ENCODE measurements around the gene PARD3.

The PARD3 gene

DNA sequence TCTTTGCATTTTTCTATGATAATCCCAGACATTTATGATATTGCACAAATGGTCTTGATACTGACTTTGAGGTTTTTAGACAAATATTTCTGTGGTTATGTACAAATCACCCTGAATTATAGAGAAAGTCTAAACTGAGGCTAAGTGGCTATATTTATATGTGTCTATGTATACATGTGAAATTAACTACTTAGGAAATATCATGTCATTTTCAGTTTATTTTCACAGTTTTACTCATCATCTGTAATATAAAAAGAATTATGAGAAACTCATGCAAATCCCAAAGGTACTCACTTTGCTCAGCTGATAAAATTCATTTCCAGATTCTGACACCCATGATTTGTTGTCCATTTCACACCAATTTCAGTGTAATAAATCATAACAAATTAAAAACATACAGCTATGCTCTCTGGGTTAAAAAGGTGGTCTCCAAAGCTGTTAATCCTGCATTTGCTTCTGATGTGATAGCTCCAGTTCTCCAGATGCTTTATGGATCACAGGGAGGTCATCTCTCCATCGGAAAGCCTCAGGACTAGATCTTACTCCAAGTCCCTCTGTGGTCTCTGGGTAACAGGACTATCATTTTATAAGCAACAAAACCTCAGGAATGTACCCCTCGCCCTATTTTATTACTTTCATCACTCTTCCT lies 673.9 kb downstream of the PARD3 start:
- DNase-seq (ENCODE audit: low read depth, low spot score): no peak
- no peak for TF ChIP-seq CTCF (IDR thresholded peaks at IDR 0.05; ENCODE audit: low read depth, low read length)
- no peak overlapping the region for H3K4me3 ChIP-seq (ENCODE audit: low read depth, low read length)
- in situ Hi-C loops (cut with HindIII; ENCODE audit: low sequenced_read_pairs): no loop called here

DNA sequence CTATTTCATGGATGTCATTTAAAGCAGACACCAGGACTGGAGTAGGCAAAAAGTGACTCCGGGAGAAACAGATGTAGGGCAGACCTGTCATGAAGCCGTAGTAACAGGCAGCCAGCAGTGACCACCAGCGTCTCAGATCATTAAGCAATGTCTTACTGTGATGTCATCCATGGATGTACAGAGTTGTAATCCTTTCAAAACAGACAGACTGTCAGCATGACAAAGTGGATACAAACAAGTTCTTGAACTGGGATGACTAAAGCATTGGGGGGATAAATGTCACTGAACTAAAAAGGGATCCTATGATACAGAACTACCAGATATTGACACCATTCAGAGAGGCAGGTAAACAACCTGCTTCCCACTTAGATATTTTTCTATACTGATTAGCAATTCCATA lies 675.5 kb downstream of the PARD3 start:
- no peak for TF ChIP-seq CTCF (IDR thresholded peaks at IDR 0.05; ENCODE audit: low read depth, low read length)
- in situ Hi-C loops (cut with HindIII; ENCODE audit: low sequenced_read_pairs): no loop called here
- no peak for DNase-seq (ENCODE audit: low read depth, low spot score)

DNA sequence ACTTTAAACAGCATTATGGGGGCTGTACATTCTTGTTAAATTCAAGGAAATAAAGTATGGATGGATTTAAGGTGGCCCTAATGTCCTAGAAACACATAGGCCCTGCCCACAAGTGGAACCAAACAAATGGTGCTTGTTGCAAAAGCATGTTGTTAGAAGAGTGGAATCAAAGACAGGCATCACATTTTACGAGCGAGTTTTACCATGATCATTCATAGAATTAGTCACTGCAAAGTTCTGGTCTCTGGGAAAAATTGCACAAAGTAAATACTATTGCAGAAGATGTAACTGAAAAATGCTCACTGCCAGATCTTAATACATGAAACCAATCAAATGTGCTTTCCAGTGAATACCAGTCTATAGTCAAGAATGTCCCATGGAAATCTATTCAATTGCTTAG lies 677.1 kb downstream of the PARD3 start:
- DNase-seq (ENCODE audit: low read depth, low spot score): no peak
- no peak for TF ChIP-seq CTCF (IDR thresholded peaks at IDR 0.05; ENCODE audit: low read depth, low read length)
- no peak overlapping the region for H3K4me3 ChIP-seq (ENCODE audit: low read depth, low read length)
- in situ Hi-C loops (cut with HindIII; ENCODE audit: low sequenced_read_pairs): no loop called here

More for the DNA sequence above, 675.5 kb downstream of the PARD3 start:
- no peak overlapping the region for H3K4me3 ChIP-seq (ENCODE audit: low read depth, low read length)

- DNase-seq (ENCODE audit: low read depth, low spot score): no peak
Observed at GRCh38 chr10:34137201-34137600, 677.9 kb downstream of the PARD3 start.

DNA sequence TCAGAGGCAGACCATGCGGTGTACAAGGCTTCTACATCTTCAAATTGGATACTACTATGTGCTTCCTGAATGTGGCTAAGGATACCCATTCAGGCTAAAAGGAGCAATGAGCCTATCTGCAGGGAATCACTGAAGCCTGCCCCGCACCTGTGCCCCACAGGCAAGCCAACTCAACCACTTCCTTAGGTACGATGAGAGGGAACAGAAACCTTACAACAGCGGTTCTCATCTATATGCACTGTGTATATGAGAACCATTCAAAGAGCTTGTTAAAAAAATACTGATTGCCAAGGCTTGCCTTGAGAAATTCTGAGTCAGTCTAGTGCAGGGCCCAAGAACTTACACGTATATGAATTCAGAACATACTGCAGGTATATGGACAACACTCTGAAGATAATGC lies 679.6 kb downstream of the PARD3 start:
- TF ChIP-seq CTCF (IDR thresholded peaks at IDR 0.05; ENCODE audit: low read depth, low read length): no peak
- in situ Hi-C loops (cut with HindIII; ENCODE audit: low sequenced_read_pairs): no loop called here
- DNase-seq (ENCODE audit: low read depth, low spot score): no peak
- H3K4me3 ChIP-seq (ENCODE audit: low read depth, low read length): no peak overlapping the region

More at GRCh38 chr10:34137201-34137600, 677.9 kb downstream of the PARD3 start:
- no peak for TF ChIP-seq CTCF (IDR thresholded peaks at IDR 0.05; ENCODE audit: low read depth, low read length)
- H3K4me3 ChIP-seq (ENCODE audit: low read depth, low read length): no peak overlapping the region
- in situ Hi-C loops (cut with HindIII; ENCODE audit: low sequenced_read_pairs): no loop called here

DNA sequence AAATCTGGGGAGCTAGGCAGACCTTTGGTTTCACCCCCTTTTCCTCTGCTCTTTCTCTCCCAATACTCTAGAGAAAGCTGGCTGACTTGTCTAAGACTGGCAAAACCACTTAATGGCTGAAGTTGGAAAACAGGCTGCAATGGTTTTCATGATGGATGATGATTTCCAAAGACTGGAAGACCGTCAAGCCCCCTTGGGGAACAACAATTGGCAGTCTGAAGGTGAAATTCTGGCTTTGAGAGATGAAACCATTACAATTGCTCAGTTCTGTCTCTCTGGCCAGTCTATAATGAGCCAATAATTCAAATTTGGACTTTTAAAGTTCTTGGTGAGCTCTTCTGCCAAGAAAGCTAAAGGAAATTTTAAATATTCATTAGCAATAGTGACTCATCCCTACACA lies 680.5 kb downstream of the PARD3 start:
- no peak overlapping the region for H3K4me3 ChIP-seq (ENCODE audit: low read depth, low read length)
- TF ChIP-seq CTCF (IDR thresholded peaks at IDR 0.05; ENCODE audit: low read depth, low read length): no peak
- no peak for DNase-seq (ENCODE audit: low read depth, low spot score)
- in situ Hi-C loops (cut with HindIII; ENCODE audit: low sequenced_read_pairs): no loop called here
